C4-2B (cell line): ENCODE measurements around the gene NEUROD6.

Experiments
- ZFX ChIP-seq: fragments of 450-650 bp; IDR thresholded peaks from 2 replicates; pipeline ENCODE4 v1.6.1; 2017
- TF ChIP-seq, protein P1 (sequence below): fragments of 450-650 bp; conservative IDR thresholded peaks from 2 replicates; pipeline ENCODE4 v1.5.1; 2017; ENCODE audit warnings: mild to moderate bottlenecking

DNA sequence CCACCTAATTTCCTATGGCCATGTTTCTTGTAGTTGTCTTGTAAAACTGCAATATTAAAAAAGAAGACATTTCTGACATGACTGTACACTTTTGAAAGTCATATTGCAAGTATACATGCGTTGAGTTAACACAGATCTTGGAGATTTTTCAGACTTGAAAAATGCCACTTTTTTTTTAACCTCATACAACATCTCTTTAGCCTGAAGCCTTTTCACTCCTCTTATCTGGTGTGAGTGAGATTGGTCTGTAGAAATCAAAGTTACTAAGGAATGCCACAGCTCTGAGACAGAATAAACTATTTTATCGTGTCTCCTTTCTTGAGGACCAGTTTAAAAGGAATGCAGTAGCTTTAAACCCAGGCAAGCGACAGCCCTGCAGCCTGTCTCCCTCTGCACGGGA, 43.9 kb upstream of the NEUROD6 start:
- TF ChIP-seq, protein P1, sequence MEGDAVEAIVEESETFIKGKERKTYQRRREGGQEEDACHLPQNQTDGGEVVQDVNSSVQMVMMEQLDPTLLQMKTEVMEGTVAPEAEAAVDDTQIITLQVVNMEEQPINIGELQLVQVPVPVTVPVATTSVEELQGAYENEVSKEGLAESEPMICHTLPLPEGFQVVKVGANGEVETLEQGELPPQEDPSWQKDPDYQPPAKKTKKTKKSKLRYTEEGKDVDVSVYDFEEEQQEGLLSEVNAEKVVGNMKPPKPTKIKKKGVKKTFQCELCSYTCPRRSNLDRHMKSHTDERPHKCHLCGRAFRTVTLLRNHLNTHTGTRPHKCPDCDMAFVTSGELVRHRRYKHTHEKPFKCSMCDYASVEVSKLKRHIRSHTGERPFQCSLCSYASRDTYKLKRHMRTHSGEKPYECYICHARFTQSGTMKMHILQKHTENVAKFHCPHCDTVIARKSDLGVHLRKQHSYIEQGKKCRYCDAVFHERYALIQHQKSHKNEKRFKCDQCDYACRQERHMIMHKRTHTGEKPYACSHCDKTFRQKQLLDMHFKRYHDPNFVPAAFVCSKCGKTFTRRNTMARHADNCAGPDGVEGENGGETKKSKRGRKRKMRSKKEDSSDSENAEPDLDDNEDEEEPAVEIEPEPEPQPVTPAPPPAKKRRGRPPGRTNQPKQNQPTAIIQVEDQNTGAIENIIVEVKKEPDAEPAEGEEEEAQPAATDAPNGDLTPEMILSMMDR = no peak
- TF ChIP-seq ZFX = no peak
